Left lobe of liver (tissue), 2 donors: ENCODE results near the gene SRSF10. TPM values are rescaled to one million over a fixed set of nuclear protein-coding genes. Genes with fewer than 3 reads are reported as not detected.
"Not testable (repeated sequence)": the region's sequence is repeated elsewhere in the genome, so short reads cannot be mapped to it uniquely, and the experiment has no call there.

ENCODE experiments used
- ATAC-seq: fragments of 200-7000 bp; cut with Tn5 transposase; one replicate; pipeline ENCODE4 v1.9.1; 2020; ENCODE audit warnings: mild to moderate bottlenecking, moderate library complexity
- DNase-seq: peaks from one replicate; pipeline ENCODE4 v3.0.0-alpha.2; 2020; ENCODE audit warnings: low spot score
- total RNA-seq: library from RNA; stranded (reverse); gene quantifications from one replicate; pipeline ENCODE4 v1.2.1, GENCODE V29; 2021
- donor health status: DM: no; HTN: no; CAD: no; lungs with moderate emphysema.
- donor health status: DM: no; HTN: yes; CAD: no.

The SRSF10 gene
- total RNA-seq, 1 donor from 2014 or later = 31.1 TPM

DNA sequence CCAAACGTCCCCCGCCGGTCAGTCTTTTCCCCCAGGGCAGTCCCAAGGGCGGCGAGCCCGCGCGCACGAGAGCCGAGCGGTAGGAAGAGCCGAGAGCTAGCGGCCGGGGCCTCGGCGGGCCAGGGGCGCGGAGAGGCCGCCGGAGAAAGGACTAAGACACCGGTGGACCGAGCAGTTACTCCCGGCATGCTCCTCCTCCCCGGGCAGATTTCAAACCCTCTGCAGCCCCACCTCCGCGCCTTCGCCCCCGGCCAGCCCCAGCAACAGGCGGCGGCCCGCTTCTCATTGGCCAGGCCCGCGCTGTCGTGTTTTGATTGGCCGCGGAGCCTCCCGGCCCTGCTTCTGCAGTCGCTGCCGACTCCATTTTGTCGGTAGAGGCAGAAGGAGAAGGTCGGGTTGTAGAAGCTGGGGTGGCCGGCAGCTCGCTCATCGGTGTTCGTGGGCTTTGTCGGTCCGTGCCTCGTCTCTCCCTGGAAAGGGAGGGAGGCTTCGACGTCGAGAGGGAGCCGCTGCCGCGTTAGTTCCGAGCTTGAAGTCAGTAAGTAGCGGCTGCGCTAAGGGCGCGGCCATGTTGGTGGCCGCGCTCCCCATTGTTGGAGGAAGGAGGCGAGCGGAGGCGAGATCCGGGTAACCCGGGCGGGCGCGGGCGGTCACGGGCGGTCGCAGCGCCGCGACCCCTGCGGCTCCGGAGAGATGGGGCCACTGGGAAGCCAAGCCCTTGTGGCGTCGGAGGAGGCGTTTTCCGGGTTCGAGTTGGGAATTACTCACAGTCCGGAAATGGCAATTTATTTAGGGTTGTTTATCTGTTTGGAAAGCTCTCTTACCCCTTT lies 20.5 kb downstream of the SRSF10 start, which contains the start of gene PNRC2:
TSS of gene PNRC2 (plus strand) at position 368 of the 830 bp plus-strand sequence. CDS start 1,630 bp downstream, outside the sequence.
- peak; percentile 94 for ATAC-seq

DNA sequence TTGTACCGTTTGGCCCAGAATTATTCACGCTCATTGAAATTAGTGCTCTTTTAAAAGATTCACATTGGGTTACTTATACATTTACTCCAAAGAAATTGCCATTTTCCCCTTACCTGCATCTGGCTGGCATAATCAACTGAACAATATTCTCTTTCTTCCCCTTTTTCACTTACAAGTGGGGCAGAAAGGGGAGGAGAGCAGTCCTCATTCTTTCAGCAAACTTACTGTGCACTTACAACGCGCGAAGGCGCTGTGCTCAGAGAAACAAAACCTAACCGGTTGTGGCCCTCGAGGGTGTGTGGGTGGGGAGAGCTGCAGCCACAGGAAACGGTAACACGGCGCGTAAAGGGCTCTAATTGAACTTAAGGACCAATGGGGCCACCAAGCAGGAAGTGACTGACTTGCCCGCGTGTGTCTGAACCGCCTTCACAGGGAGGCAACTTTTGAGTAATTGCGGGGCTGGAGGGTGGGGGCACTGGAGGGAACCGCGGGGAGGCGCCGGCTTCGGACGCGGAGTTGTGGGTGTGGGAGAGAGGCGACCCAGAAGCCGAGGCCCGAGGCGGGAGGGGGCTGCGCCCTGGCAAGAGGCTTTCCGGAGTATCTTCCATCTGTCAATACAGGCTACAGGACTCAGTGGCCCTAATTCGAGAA lies 21.2 kb downstream of the SRSF10 start:
- peak; percentile 77 for ATAC-seq
- peak; percentile 83 for DNase-seq

More for the DNA sequence above, 20.5 kb downstream of the SRSF10 start, which contains the start of gene PNRC2:
- DNase-seq = peak; percentile 98

DNA sequence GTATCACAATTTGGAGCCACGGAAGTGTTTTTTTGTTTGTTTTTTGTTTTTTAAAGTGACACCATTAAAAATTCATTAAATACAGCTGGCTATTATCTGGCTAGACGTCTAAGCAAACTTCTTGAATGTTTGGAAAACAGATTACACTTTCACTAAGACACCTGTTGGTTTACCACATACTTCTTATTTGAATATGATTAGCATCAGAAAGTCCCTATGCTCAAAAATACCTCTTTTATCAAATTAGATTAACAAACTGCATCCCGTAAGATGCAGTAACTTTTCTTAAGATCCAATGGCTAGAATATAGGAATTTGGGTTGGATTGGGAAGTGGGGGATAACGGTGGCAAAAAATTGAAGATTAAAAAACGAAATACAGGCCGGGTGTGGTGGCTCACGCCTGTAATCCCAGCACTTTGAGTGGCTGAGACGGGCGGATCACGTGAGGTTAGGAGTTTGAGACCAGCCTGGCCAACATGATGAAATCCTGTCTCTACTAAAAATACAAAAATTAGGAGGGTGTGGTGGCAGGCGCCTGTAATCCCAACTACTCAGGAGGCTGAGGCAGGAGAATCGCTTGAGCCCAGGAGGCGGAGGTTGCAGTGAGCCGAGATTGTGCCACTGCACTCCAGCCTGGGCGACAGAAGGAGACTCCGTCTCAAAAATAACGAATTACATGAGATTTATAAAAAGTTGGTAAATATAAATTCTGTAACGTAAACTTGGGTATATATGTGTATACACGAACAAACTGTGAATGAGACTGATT lies 21.9 kb downstream of the SRSF10 start:
- ATAC-seq, DNase-seq: not testable (repeated sequence)

DNA sequence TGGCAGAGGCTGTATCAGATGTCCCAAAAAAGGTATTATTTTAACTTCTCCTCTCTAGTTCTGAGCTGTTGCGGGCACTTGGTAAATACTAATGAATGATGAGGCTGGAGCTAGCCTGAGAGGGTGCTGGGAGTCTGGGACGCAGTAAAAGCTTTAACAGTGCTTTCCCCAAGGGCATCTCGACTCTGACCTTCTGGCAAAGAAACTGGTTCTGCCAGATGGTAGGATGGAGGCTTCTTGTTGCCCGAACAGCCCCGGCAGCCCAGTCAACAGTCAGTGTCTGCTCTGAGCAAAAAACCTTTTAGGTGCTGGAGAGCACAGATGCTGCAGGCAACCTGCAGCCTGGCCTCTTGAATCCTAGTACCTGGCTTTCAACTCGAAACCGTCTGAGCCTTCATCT lies 23.0 kb downstream of the SRSF10 start:
- ATAC-seq = no peak

DNA sequence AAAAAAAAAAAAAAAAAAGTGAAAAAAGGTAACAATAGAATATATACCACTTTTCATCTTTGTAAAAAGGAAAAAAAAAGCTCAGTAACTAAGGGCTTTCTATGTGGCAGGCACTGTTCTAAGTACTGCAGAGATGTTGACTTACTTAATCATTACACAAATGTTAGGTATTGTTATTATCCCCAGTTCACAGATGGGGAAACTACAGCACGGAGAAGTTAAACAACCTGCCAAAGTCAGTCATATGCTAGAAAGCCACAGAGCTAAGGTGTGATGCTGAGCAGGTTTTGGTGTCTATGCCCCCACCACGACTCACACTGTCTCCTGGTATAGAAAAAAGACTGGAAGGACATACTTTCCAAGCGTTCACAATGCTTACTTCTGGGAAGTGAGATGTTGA lies 27.1 kb downstream of the SRSF10 start:
- ATAC-seq (no peak), DNase-seq (no peak)

More for the DNA sequence above, 23.0 kb downstream of the SRSF10 start:
- no peak for DNase-seq

DNA sequence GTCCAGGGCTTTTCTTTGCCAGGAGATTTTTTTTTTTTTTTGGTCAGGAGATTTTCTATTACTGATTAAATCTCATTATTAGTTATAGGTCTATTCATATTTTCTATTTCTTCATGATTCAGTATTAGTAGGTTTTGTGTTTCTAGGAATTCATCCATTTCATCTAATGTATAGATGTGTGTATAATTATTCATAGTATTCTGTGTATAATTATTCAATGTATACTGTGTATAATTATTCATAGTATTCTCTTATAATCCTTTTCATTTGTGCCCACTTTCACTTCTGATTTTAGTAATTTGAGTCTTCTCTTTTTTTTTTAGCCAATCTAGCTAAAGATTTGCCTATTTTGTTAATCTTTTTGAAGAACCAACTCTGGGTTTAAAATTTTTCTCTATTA lies 32.8 kb downstream of the SRSF10 start:
- DNase-seq = no peak
- no peak for ATAC-seq

DNA sequence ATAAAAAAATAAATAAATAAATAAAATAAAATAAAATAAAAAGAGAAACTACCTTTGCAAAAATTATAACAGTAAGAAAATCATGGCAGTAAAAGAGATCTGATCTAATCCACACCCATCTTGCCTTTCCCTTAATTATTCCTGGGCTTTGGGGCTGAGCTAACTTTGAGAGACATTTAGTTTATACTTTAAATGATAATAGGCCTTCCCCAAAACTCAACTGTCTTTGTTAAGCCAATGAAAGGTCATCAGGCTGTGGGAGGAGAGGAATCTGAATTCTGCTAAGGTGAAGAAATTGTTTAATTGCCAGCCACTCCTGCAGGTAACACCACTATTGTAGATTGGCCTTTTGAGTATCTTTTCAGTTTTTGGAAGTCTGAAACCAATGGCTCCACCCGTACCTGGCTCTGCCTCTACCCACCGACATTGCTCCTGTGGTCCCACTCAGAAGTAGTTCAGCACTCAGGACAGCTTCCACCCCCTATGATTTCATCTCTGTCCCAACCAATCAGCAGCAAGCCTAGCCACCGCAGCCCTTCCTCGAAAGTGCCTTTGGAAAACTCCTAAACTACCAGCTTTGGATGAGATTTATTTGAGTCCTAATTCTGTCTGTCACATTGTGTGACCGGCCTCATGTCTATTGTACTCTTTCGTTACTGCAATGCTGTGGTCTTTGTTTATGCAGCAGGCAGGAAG lies 43.5 kb downstream of the SRSF10 start:
- no peak for DNase-seq
- ATAC-seq = no peak

DNA sequence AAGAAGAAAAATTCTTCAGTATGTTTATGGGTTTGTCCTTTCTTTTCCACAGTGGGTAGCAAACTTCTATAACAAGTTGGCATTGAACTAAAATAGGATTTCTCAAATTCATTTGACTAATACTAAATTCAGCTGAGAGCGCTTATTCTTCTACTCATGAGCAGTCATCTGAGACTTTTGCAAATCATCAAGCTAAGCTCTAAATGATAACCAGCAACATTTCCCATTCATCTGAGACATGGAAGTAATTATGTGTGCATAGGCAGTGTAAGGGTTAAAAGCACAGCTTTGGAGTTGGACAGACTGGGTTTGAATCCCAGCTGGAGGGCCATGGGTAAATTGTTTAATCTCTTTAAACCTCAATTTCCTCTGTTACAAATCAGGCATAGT lies 48.6 kb downstream of the SRSF10 start:
- ATAC-seq (no peak), DNase-seq (no peak)

DNA sequence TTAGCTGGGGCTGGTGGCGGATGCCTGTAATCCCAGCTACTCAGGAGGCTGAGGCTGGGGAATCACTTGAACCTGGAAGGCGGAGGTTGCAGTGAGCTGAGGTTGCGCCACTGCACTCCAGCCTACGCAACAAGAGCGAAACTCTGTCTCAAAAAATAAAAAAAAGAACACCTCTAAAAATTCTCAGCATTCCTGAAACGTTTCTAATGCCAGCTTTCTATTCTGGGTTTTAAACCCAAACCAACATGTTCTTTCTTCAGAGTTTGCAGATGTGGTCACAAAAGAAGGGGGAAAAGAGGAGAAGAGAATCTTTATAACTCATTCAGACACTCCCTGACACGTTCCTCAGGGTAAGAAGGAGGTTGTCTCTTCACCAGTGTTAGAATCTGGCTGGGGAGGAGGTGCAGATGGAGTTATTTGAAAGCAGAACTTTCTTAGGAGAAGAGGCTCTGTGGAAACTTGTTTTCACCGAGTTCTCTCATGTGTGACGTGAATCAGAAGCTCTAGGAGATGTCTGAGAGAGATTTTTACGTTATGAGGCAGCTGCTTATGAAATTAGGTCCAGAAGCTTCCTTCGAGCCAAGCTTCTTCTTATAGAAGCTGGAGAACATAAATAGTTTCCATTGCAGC lies 49.2 kb downstream of the SRSF10 start:
- ATAC-seq = no peak
- DNase-seq = no peak

DNA sequence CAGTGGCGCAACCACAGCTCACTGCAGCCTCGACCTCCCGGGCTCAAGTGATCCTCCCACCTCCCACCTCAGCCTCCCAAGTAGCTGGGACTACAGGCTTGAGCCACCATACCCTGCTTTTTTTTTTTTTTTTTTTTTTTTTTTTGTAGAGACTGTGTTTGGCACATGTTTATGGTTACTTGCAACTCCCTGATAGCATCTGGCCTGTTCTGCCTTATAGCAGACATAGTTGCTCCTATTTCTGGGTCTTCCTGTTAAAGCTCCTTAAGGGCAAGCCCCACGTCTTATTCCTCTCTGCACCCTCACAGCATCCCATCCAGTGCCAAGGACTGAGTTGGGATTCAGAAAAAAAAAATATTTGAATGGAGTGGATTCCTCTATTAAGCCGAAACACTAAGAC lies 49.9 kb downstream of the SRSF10 start:
- DNase-seq (no peak), ATAC-seq (no peak)

DNA sequence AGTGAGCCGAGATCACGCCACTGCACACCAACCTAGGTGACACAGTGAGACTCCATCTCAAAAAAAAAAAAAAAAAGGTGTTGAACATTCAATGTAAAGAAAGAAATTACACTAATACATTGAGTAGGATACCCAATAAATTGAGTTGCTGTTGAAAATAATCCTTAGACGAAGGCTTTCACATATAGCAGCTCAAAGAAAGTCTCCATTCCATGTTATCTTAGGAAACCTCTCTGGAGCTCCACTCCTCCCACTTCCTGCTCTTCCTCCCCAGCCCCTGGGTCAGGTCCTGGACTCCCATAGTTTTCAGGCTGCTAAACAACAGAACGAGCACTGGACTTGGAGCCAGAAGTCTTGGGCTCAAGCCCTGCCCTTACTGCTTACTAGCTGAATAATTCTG lies 51.3 kb downstream of the SRSF10 start:
- ATAC-seq = no peak
- DNase-seq = no peak

DNA sequence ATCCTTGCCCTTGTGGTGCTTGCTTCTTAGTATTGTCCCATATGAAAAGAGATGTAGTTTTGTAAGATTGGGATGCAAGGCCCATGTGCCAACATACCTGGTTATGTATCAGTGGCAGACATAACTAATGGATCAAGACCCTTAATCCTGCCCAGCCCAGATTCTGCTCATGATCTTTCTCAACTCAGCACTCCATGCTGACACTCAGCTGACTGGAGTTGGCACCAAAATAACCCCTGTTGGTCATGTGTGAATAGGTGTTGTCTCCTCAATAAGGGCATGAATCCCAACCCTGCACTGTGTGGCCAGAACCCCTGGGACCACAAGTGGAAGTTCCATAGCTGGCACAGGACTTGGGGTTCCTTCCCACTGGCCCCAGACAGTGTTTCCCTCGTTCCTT lies 53.0 kb downstream of the SRSF10 start:
- ATAC-seq (no peak), DNase-seq (no peak)

DNA sequence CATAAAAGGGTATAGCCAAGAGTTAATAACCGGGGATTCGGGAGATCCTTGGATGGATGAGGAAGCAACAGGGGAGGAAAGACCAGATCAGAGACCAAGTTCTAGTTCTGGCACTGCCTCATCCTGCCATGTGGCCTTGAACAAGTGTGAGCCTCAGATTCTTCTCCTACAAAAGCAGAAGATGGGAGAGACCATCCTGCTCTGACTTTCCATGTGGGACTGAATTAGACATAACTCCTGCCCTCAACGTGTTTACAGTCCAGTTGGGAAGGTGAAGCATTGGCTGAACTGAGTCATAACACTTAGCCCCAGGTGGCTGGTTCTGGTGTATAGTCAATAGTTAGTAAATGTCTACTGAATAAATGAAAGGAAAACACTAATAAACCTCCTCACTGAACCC lies 54.8 kb downstream of the SRSF10 start:
- ATAC-seq (no peak), DNase-seq (no peak)

DNA sequence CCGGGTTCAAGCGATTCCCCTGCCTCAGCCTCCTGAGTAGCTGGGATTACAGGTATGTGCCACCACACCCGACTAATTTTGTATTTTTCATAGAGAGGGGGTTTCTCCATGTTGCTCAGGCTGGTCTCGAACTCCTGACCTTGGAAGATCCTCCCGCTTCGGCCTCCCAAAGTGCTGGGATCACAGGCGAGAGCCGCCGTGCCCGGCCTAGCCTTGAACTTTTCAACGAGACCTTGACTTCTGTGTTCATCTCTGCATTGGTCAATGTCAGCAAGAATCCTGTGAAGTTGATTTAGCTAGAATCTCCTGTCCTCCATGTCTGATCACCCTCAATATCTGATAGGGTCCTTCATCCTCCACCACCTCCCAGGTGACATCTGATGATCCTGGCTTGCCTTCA lies 55.5 kb downstream of the SRSF10 start:
- no peak for ATAC-seq
- no peak for DNase-seq

DNA sequence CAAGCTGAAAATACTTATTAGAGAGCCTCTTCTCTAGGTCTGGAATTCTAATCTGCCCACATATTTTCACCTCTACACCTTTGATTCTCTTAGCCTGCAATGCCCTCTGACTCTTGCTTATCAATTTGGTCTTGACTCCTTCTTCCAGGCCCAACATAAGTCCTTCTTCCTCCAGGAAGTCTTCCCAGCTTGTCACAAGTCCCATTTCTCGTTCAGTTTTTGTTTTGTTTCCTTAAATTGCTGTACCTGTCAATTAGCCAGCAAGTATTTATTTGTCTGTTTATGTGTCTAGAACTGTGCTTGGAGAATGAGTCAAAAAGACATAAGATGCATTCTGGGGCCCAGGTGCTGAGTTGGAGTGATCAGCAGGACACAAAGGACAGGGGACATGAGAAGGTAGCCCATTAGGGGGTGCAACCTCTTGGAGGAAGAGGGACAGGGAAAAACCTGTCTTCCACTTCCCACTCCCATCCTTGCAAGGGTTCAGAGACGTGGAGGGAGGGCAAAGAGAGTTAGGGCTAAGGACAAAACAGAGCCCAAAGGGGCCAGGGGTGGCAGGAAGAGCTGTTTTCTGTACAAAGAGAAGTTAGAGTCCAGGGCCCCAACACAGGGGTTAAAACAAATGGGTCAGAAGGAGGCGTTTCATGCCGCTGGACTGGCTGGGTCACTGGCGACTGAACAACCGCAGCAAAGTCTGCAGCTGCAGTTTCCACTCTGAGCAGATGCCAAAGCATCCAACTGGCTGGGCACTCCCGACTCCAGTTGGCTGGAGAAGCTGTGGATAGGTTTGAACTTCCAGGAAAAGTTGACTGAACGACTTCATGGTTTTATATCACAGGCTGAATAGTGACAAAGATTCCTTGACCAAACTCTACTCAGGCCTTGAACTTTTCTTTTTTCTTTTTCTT lies 56.3 kb downstream of the SRSF10 start:
- peak; percentile 32 for ATAC-seq
- no peak for DNase-seq

DNA sequence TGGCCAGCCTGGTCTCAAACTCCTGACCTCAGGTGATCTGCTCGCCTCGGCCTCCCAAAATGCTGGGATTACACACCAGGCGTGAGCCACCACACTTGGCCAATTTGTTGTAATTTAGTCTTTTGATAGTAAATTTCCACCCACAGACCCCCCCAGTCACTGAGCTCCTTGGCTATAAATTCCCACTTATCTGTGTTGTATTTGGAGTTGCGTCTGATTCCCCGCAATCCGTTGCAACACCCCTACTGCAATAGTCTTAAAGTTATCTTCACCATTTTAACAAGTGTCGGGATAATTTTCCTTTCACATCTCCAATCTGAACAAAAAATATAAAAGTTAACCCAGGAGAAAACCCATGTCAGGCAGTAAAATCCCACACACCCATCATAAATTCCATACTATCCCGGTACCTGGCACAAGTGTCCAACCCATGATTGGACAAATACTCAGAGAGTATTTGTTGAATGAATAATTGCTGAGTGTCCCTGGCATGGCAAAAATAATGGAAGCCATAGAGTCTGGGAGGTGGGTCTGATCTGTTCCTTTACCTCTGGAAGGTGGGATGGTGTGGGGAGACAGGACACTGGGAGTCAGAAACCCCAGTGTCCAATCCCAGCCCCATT lies 57.7 kb downstream of the SRSF10 start:
- ATAC-seq (no peak), DNase-seq (no peak)

DNA sequence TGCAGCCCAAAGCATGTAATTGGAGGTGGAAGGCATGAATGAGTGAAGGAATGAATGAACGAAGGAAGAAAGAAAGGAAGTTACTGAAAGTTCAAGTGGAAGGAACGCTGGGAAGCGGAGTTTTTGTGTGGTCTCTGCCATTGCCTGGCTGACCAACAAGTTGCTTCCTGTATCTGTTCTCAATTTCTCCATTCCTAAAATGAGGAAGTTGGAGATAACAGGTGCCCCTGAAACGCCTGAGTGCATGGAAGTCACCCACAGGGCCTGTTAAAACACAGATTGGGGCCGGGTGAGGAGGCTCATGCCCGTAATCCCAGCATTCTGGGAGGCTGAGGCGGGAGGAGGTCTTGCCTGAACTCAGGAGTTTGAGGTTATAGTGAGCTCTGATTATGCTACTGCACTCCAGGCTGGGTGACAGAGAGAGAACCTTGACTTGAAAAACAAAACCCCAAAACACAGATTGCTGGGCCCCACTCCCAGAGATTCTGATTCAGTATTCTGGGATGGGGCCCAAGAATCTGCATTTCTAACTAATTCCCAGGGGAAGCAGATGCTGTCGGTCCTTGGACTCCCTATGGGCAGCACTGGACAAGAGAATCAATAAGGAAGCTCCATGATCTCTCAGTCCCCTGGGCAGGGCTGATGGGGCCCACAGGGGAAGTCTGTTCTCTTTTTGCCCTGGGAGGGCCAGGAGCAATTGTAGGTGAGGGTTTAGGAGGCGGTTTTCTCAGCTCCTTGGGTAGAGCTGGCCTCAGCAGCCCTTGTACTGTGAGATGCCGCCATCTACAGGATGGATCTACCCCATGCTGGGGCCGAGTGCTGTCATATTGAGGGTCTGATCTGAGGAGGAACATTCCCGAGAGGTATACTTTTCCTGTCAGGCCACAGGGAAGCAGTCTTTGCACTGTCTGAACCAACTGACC lies 63.7 kb downstream of the SRSF10 start:
- ATAC-seq = peak; percentile 77
- peak; percentile 57 for DNase-seq

DNA sequence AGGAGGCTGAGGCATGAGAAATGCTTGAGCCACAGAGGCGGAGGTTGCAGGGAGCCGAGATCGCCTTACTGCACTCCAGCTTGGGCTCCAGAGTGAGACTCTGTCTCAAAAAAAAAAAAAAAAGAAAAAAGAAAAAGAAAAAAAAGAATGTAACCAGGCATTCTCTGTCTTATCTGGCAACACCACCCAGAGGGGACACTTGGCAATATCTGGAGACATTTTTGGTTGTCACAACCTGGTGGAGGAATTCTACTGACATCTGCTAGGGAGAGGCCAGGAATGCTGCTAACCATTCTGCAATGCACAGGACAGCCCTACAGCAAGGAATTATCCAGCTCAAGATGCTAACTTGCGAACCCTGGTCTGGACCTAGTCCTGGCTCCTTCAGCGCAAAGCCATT lies 64.7 kb downstream of the SRSF10 start:
- ATAC-seq (no peak), DNase-seq (no peak)
